MCF 10A (cell line): Measurements from ENCODE around the gene ZNF354C. TPM values are rescaled to one million over a fixed set of nuclear protein-coding genes. Genes with fewer than 3 reads are reported as not detected.
A peak's percentile ranks its signal among the peaks of the same experiment; 100 is the strongest.

Experiments used
- BruUV-seq: library from RNA; stranded (reverse); fragments of 400-500 nt; replicated peaks from 2 replicates; lab custom pipeline; 2021; lab: Mats Ljungman, UMichigan
- CTCF ChIA-PET: fragments of 300-600 bp; sonication (Branson Sonifier 250); formaldehyde crosslinking; extraction: SDS; loops from one replicate; lab custom pipeline; 2021; ENCODE audit warnings: antibody characterized with exemption, inconsistent platforms; lab: Yijun Ruan, JAX
- POLR2A ChIA-PET: fragments of 300-600, 350-650 bp; sonication (Branson Sonifier 250); formaldehyde crosslinking; extraction: SDS; loops from one replicate; lab custom pipeline; 2020; ENCODE audit warnings: antibody characterized with exemption, inconsistent platforms; lab: Yijun Ruan, JAX
- DNase-seq: peaks from one replicate; pipeline ENCODE4 v3.0.0-alpha.2; 2018; ENCODE audit not compliant: unreplicated experiment
- H3K27ac Mint-ChIP-seq: one replicate; pipeline ENCODE4 v1.8.0; 2022; ENCODE audit warnings: mild to moderate bottlenecking, low read depth, mixed read lengths; ENCODE audit not compliant: unreplicated experiment
- H3K27me3 Mint-ChIP-seq: one replicate; pipeline ENCODE4 v1.8.0; 2022; ENCODE audit warnings: mixed read lengths; ENCODE audit not compliant: insufficient read depth, unreplicated experiment
- H3K36me3 Mint-ChIP-seq: one replicate; pipeline ENCODE4 v1.8.0; 2022; ENCODE audit warnings: mild to moderate bottlenecking, moderate library complexity, mixed read lengths; ENCODE audit not compliant: insufficient read depth, unreplicated experiment
- H3K4me1 Mint-ChIP-seq: one replicate; pipeline ENCODE4 v1.8.0; 2022; ENCODE audit warnings: mixed read lengths; ENCODE audit not compliant: insufficient read depth, unreplicated experiment
- H3K4me3 Mint-ChIP-seq: one replicate; pipeline ENCODE4 v1.8.0; 2022; ENCODE audit warnings: mild to moderate bottlenecking, moderate library complexity, mixed read lengths; ENCODE audit not compliant: unreplicated experiment
- H3K9me3 Mint-ChIP-seq: one replicate; pipeline ENCODE4 v1.8.0; 2022; ENCODE audit warnings: mixed read lengths; ENCODE audit not compliant: unreplicated experiment
- CTCF ChIP-seq: fragments of 200-600 bp; IDR thresholded peaks from one replicate; pipeline ENCODE4 v1.8.0; 2022; ENCODE audit warnings: antibody characterized with exemption, mild to moderate bottlenecking; ENCODE audit not compliant: unreplicated experiment
- intact Hi-C: fragments of 100-400 bp; cut with micrococcal nuclease; formaldehyde crosslinking; loops from 2 replicates; pipeline ENCODE4 v1.14.1; 2022
- total RNA-seq: library from RNA; stranded (reverse); gene quantifications from 2 replicates; pipeline ENCODE4 v1.2.3, GENCODE V29; 2022

ZNF354C gene
- total RNA-seq, 1 experiment from 2014 or later = 3.9 TPM

GRCh38 chr5:179055436-179055835 lies 4.7 kb upstream of the ZNF354C start:
- Mint-ChIP-seq H3K27ac (no peak overlapping the region), H3K4me3 (no peak overlapping the region), H3K9me3 (peaks cover 30% of the 10 kb centered on the region), H3K36me3 (no peaks in the 10 kb centered on the region), H3K4me1 (no peaks in the 10 kb centered on the region), H3K27me3 (no peaks in the 10 kb centered on the region)
- ChIA-PET CTCF (no interaction called here), POLR2A (interaction anchor here (0.6 kb wide), 1 partner anchor 289 kb away, joined by 3 read pairs; no protein-coding TSS in a partner anchor)
- TF ChIP-seq CTCF = no peak
- BruUV-seq = no TSS peak
- intact Hi-C loops = no loop called here
- DNase-seq = no peak

GRCh38 chr5:179055841-179056240 lies 4.3 kb upstream of the ZNF354C start:
- no peaks in the 10 kb centered on the region for H3K36me3 Mint-ChIP-seq
- H3K4me3 Mint-ChIP-seq = no peak overlapping the region
- H3K27ac Mint-ChIP-seq = no peak overlapping the region
- intact Hi-C loops = no loop called here
- H3K9me3 Mint-ChIP-seq = peaks cover 30% of the 10 kb centered on the region
- ChIA-PET CTCF (no interaction called here), POLR2A (interaction anchor here (0.6 to 0.7 kb wide), 2 partner anchors 286 to 289 kb away, joined by 3 read pairs; no protein-coding TSS in a partner anchor)
- no peak for DNase-seq
- no peak for TF ChIP-seq CTCF
- no peaks in the 10 kb centered on the region for H3K27me3 Mint-ChIP-seq
- no TSS peak for BruUV-seq
- no peaks in the 10 kb centered on the region for H3K4me1 Mint-ChIP-seq

- Mint-ChIP-seq H3K36me3 (peaks cover 23% of the 10 kb centered on the region), H3K4me1 (no peaks in the 10 kb centered on the region), H3K4me3 (peak overlapping the region; percentile 83), H3K9me3 (peaks cover 42% of the 10 kb centered on the region), H3K27me3 (no peaks in the 10 kb centered on the region), H3K27ac (no peak overlapping the region)
- no peak for DNase-seq
- intact Hi-C loops = no loop called here
- ChIA-PET CTCF (interaction anchor here (0.5 to 0.6 kb wide), 2 partner anchors 22 to 337 kb away, joined by 3 read pairs; no protein-coding TSS in a partner anchor), POLR2A (interaction anchor here (1.2 to 1.4 kb wide), 5 partner anchors 10 to 220 kb away, joined by 3 to 5 read pairs (median 4); no protein-coding TSS in a partner anchor)
- no TSS peak for BruUV-seq
- no peak for TF ChIP-seq CTCF
These were observed 852 bp downstream of the ZNF354C start for GRCh38 chr5:179061025-179061424.

GRCh38 chr5:179065703-179066102 lies 5.5 kb downstream of the ZNF354C start:
- no peak for DNase-seq
- intact Hi-C loops = no loop called here
- no peak overlapping the region for H3K27ac Mint-ChIP-seq
- no peaks in the 10 kb centered on the region for H3K4me1 Mint-ChIP-seq
- H3K36me3 Mint-ChIP-seq = peaks cover 53% of the 10 kb centered on the region
- CTCF ChIA-PET = no interaction called here
- TF ChIP-seq CTCF = no peak
- no peaks in the 10 kb centered on the region for H3K27me3 Mint-ChIP-seq
- peaks cover 44% of the 10 kb centered on the region for H3K9me3 Mint-ChIP-seq
- no peak overlapping the region for H3K4me3 Mint-ChIP-seq
- POLR2A ChIA-PET = no interaction called here
- BruUV-seq = no TSS peak
